NCI-H510A treated with DMSO at 0.1 percent for 48 hours (cell line): ENCODE results near the gene CHST9.
A peak's percentile ranks its signal among the peaks of the same experiment; 100 is the strongest.

Source experiments
- DNase-seq: peaks from one replicate; lab custom pipeline; 2025; lab: John Stamatoyannopoulos, UW

CHST9 gene

DNA sequence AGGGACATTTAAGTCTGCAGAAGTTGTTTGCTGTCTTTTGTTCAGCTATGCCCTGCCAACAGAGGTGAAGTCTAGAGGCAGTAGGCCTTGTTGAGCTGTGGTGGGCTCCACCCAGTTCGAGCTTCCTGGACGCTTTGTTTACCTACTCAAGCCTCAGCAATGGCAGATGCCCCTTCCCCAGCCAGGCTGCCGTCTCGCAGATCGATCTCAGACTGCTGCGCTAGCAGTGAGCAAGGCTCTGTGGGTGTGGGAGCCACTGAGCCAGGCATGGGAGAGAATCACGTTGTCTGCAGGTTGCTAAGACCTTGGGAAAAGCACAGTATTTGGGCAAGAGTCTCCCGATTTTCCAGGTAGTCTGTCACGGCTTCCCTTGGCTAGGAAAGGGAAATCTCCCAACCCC is 91.8 kb downstream of the CHST9 start:
- peak; percentile 1 for DNase-seq

DNA sequence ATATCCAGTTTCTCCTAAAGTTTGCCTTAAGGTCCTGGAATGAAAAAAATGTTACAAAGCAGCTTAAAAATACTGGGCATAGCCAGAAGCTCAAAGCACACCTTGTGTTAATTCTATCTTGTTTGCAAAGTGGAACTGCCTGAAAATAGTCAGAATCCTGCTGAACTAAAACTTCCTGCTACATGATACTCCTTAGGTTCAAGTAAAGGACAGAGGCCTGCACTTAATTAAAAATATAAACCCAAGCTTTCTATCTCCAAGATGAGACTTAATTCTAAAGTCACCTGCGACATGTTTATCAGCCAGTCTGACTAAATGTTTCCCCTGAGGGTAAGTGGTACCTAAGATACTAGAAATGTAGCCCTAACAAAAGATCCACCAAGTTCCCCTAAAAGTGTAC is 103.4 kb downstream of the CHST9 start:
- DNase-seq = no peak

DNA sequence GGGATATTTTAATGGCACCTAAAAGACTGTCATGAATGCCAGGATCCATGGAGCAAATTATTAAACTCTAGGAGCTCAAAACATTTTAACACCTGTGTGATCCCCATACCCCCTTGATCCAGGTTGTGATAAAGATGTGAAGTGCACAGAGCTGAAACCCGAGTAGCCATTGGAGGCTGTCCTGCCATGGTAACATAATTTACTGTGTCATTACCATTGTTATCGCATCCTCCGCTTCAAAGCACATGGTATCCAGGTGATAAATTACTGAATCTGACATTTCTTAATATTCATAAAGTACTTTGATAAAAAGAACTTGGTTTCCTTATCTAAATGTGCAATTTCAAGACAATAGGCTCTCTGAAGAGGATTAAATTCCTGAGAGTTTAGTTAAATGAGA is 109.3 kb downstream of the CHST9 start:
- DNase-seq = peak; percentile 35

DNA sequence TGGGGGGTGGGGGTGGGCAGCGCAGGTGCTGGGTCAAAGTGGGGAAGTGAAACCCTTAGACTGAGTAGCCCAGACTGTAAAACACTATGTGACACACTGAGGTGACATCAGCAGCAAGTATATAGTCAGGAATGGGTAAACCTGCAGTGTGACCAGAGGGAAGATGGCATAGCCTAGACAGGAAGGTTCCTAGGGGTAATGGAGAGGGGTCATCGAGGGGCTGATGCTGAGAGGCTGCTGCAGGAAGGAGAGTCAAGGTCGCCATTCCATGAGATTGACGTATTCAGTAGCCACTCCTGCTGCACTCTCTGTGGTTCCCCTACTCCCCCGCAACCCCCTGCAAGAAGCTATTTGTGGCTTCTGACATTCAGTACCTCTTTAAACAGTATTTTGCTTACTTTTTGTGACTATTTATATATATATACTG is 111.7 kb downstream of the CHST9 start:
- DNase-seq = no peak

DNA sequence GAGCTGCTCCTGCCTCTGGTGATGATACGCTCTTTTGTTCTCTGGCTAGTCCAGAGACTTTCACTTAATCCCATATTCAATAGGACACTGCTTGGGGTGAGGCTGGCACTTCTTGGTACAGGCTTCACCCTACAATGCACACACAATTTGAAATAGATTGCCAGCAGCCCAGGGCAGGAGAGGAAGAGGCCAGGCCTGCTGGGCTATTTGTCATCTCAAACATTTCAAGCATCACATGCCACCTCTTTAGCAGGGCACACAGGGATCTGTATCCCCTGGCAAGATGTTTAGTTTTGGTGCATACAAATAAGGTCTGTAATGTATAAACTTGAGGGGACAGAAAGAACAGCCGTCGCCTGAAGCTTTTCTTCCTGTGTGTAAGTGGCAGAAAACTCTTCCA is 120.4 kb downstream of the CHST9 start:
- no peak for DNase-seq

DNA sequence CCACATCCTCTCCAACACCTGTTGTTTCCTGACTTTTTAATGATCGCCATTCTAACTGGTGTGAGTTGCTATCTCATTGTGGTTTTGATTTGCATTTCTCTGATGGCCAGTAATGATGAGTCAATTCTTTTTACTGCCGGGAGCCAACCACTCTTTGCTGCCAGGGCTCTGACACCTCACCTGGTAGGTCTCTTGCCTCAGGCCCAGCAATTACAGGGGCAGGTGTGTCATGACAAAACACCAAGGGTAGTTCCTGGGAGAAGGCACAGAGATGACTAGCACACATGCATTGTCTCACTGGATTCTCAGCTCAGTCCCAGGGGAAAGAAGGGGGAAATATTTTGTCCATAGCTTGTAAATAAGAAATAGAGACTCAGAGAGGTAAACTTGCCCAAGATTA is 122.3 kb downstream of the CHST9 start:
- DNase-seq = no peak

DNA sequence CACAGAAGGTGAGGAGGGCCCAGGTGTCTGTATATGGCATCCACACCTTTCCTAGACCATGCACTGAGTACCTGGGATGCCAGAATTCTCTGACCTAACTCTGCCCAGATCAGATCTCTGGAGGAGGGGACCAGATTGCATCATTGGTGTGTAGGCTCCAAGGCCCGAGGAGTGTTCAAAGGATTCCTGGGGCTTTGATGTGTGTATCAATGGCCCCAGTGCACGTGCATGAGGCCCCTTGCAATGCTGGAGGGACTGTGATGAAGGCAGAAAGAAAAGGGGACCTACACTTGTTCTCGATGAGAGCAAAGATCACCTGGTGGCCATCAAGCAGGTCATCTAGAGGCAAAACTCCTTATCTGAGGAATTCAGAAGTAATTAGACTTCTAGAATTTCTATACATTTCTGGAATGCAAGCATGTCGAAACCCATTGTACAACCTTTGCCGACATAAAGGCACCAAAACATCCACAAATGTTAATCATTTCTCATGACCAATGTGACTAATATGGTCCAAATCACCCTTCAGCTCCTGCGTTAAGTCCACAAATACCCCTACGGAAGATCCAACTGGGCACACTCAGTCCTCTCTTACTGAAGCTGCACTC is 123.5 kb downstream of the CHST9 start:
- DNase-seq = no peak

DNA sequence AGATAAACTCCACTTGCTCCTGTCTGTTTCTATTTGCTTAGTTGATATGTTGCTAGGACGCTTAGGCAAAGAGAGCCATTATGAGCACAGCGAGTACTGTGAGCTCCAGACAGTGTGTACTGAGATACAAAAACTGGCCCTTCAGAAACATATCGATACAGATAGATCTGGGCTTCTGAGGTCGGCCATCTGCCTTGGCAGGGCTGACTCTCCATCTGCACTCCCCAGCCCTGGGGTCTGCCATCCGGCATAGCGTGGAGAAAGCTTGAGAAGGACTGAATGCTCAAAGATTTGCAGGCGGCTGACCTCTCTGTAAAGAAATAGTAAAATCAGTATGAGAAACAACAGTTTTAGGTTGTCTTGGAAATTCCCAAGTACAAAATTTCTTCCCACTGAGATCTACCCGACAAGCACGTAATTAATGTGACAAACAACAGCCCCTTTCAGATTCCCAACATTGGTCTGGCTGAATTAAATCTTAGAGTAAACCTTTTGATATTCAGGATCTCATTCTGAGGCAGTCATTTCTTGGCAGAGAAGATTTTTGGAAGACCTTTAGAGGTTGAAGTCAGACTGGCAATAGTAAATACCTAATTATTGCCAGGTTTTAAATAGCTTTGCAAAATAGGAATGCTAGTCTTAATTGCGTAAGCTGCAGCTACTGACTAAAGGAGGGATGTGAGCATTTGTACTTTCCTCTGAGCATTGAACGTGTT is 127.4 kb downstream of the CHST9 start:
- DNase-seq = peak; percentile 65

DNA sequence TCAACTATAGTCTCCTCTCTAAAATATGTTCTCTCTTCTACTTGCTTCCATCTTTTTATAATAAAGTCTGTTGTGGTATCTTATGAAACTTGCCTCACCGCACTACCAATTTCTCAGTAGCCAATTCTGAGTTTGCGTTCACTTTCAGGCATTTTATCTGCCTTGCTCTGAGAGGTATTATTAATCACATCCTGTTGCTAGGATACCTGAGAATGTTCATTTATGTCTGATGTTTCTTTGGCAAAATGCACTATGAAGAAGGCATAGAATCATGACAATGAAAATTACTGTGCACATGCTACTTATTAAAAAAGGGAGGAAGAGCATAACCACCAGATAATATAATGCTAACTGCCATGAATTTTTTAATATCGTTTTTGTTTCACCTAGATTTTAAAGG is 130.2 kb downstream of the CHST9 start:
- no peak for DNase-seq

DNA sequence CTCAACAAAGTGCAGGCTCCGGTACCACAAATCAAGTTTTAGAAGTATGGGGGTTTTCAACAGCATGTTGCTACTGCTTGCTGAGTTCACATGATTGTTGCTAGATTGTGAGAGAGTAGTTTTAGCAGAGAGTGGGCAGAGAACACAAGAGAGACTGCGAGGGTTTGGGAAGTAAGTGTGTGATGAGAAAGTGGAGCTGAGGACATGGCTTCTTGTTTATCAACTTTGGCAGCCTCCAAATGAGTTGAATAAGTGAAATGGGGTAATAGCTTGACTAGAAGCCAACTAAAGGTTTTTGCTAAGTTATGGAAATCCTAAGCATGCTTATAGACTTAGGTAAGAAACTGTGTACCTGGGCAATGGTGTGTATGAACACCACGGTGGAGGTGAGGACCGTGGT is 135.1 kb downstream of the CHST9 start:
- DNase-seq = no peak

DNA sequence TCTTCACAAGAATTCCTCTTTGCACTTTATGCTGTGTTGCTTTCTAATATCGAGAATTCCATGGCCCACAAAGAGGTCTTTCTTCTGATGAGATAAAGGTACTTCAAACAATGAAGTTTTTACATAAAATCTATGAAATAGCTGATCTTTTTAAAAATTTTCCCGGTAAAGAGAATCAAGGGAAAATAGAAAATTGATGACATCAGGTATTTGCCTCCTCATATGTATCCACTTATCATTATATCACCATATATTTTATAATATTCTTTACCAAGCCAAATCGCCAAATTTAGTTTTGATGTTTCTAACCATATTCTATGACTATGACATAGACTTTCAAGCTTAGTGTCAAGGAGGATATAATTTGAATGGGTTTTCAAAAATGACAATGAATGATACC is 139.8 kb downstream of the CHST9 start:
- no peak for DNase-seq

DNA sequence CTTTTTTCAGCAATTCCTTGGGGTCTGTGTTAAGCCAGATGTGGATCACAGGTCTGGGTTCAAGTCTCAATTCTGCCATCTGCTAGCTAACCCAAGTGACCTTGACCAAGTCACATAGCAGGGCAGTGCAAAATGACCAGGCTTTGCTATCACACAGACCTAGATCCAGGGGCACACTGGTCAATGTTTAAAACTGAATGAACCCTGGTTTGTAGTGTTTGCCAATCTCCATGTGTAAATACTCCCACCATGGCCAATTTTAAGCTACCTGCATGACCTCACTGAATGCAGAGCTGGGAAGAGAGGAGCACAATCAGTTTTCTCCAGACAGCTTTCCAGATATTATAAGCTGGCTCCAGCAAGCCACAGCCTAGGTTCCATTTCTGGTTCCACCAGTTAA is 142.9 kb downstream of the CHST9 start:
- no peak for DNase-seq

DNA sequence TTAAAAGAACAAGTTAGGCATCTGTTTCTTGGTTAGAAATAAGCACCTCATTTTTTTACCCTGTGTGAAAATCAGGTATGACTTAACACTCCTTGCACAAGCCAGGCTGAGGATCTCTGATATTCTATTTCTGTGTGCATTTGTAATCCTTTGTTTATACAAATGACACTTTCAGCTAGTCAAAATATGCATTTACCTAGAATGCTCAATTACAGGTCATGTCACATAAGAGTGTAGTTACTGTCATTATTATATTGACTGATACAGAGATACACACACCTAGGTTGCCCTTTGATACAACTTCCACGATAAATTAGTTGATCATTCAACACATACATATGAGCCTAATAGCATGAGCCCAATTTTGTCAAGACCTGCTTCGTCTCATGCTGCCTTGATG is 144.3 kb downstream of the CHST9 start:
- no peak for DNase-seq

DNA sequence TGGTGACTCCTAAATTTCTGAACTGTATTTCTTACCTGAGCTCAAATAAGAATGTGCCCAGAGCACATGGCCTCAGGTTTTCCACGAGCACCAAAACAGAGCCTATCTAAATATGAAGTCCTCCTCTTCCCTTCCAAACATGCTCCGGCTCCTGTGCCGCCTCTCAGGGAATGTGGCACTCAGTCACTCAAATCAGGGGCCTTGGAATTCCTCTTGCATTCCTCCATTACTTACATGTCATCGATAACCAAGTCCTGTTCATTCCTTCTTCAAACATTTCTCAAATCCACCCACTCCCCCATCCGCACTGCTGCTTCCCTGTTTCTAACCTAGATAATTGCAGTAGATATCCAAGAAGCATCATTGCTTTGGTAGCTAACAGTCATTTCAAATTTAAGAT is 151.4 kb downstream of the CHST9 start:
- no peak for DNase-seq

DNA sequence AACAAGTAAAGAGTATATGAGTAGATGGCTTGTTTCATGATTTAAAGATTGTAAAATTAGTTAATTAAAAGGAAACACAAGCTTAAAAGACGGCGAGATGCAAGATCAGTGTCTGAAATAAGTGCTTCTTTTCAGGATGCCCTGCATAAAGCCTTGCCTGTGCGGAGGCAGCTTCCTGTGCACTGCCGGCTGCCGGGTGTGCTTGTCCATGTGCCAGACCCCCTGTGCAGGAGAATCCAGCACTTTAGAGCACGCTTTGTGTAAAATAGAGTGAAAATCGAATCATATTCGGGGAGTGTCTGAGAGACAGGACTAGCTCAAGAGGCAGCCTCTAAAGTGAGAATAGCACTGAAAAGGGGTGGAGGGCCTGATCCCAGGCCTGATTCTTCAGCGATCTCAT is 154.7 kb downstream of the CHST9 start:
- DNase-seq = no peak

DNA sequence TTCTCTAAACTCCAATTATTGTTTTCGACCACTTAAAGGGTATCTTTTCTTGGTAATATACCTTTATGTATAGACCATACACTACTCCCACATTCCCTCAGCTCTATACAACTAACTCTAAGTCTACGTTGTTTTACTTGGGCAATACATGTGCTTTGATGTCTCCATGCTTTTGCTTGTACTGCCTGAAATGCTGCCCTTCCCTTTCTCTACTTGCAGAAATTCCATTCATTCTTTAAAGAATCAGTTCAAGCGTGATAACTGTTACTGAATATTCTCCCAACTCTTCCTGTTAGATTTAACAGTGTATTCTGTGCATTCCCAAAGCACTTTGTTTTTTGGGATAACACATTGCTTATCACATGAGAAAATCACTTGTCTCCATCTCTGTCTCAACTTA is 162.6 kb downstream of the CHST9 start:
- DNase-seq = no peak

DNA sequence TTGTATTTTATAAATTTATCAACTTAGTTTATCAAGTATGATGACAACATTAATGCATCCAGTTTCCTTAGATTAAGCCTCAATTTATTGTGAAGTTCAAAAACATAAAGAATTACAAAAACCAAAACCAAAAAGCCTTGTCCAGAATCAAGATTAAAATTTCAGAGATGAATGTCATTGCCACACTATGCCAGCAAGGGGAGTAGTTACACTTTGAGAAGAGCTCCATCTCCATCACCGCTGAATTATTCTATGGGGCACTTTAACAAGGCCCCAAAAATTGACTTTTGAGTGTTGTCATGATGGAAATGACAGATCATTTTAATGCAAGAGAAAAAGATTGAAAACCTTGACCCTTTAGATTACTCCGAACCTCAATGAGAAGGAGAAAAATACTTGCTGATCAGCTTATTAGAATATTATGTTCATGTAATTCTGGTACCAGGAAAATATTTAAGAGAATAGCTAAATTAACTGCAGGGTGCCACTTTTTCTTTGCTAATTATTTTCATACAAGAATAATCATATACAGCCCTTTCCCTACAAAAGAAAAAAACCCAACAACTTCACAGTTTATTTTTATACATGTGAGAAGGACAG is 167.1 kb downstream of the CHST9 start:
- peak; percentile 36 for DNase-seq

DNA sequence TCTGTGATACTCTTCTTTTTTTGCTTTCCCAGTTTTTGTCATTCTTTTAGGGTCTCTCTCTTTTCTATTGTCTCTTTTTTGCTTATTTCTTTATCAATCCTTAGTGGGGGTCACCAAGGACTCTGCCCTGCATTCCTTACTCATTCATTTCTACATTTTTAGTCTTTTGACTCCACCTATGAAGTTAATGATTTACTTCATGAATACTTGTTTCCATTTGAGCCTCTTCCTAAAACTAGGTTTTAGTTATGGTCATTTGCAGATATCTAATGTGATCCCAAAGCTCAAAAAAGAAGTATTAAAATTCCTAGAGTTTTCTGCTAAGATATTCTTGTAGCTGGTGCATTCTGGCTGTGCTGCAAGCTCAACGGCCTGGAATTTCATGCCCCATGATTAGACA is 170.3 kb downstream of the CHST9 start:
- DNase-seq = no peak

DNA sequence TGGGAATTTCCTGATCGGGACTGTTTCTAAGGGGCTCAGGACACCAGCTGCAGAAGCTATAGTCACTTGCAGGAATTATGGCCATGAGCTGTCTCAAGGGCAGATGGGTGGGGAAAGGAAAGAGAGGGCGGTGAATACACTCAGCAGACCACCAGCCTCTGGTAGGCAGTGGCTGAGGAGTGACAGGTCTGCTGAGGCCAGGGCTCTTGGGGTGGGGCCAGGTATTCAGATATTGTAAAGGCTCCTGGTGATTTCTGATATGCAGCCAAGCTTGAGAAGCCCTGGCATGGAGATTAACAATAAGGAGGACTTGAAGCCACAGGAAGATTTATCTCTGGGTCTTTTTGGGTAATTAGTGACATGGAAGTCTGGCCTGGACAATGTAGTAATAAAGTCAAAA is 174.3 kb downstream of the CHST9 start:
- DNase-seq = no peak

DNA sequence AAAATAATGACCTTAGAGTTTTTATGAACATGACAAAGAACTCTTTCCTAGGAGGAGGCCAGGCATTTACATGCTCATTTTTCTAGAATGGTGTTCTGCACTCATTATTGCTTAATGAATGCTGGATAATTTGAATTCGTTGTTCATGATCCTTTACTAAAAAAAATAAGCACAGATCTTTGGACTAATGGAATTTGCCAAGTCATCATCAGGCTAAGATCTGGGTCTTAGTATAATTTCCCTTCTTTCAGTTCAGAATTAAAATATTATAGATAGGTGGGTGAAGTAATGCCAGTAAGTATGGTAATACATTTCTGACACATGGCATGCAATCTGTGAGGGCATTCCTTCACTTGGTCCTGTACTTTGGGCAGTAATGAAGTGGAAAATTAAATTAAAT is 175.8 kb downstream of the CHST9 start:
- no peak for DNase-seq

DNA sequence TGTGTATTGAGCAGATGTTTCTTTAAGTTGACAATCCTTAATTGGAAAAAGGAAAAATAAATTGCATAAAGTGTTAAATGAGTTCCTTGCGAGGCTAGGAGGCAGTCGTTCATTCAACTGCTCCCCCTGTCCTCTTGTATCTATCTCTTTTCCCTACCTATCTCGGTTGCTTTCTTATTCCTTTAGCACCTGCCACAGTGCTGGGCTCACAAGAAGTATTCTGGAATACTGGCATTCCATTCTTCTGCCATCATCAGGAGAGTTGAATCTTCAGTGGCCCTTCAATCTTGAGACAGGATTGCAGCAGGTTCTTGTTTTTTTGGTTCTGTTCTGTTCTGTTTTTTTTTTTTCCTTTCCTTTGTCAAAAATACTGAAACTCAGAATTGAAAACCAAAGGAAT is 176.5 kb downstream of the CHST9 start:
- no peak for DNase-seq

DNA sequence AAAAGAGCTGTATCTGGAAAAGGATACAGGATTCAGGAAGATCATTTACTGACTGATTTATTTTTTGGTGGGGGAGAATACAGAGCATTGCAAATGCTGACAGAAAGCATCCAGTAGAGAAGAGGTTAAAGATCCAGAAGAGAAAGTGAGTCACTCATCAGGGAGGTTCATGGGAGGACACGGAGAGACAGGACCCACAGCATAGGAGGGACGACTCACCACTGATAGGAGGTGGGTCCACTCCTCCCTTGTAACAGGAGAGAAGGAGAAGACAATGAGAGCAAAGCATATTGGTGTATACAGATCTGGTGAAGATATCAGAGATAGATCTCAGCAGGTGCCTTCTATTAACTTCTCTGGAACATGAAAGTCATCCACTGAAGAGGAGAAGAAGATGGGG is 177.2 kb downstream of the CHST9 start:
- no peak for DNase-seq

DNA sequence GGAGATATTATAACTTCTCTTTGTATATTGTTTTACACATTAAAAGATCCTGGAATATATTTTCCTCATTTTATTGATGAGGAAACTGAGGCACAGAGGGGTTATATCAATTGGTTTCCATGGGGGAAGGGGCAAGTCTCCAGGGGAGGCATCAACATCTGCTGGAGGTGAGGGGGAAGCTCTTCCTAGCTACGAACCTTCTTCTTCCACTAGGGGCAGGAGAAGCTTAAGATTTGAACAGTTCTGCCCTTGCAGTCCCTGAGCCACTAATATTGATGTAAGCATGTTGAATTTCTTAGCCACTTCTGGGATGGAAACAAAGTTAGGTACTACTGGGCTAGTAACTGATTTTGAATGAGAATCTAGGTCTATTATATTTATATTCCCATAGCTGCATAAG is 179.5 kb downstream of the CHST9 start:
- DNase-seq = no peak
